Stimulated activated CD4-positive, alpha-beta T cell treated with anti-CD3 and anti-CD28 coated beads, Interleukin-1b, Interleukin-23, amount 100 ng/mL, for 48 hours (primary cell): ENCODE data around the gene OR7A5.
"Not testable (repeated sequence)": the region's sequence is repeated elsewhere in the genome, so short reads cannot be mapped to it uniquely, and the experiment has no call there.

Experiments
- DNase-seq: peaks from one replicate; pipeline ENCODE4 v3.0.0-alpha.2; 2020

Gene OR7A5

GRCh38 chr19:14835011-14835410, at the start of gene OR7A5, which contains the start of gene OR7C1:
Gene OR7A5 (minus strand): TSS chr19:14835185. CDS start chr19:14828241, 6,944 bp downstream.
Gene OR7C1 (minus strand): TSS chr19:14835185. CDS start chr19:14800136, 35,049 bp downstream.
- DNase-seq: no peak

- no peak for DNase-seq
These were observed 36.7 kb upstream of the OR7A5 start for GRCh38 chr19:14871619-14872230.

- no peak for DNase-seq
These were observed 33.5 kb upstream of the OR7A5 start for GRCh38 chr19:14868497-14868896.

- DNase-seq: no peak
These were observed 13.8 kb upstream of the OR7A5 start, which contains the start of gene OR7A10 for GRCh38 chr19:14848822-14849221. Gene OR7A10 (minus strand): TSS chr19:14848922. CDS start chr19:14841877, 7,045 bp downstream.

- DNase-seq: no peak
These were observed 8.6 kb upstream of the OR7A5 start for GRCh38 chr19:14843578-14843977.

- no peak for DNase-seq
These were observed 8.2 kb upstream of the OR7A5 start for GRCh38 chr19:14843169-14843568.

- DNase-seq: no peak
These were observed 5.2 kb upstream of the OR7A5 start for GRCh38 chr19:14840206-14840605.

- no peak for DNase-seq
These were observed 2.4 kb upstream of the OR7A5 start for GRCh38 chr19:14837391-14837790.

- no peak for DNase-seq
These were observed 4.3 kb downstream of the OR7A5 start for GRCh38 chr19:14830702-14831101.

GRCh38 chr19:14826006-14826405, 9.0 kb downstream of the OR7A5 start:
- DNase-seq: no peak

- DNase-seq: no peak
These were observed 13.0 kb downstream of the OR7A5 start for GRCh38 chr19:14821937-14822336.

- no peak for DNase-seq
These were observed 16.4 kb downstream of the OR7A5 start for GRCh38 chr19:14818588-14818987.

GRCh38 chr19:14817052-14817451, 17.9 kb downstream of the OR7A5 start:
- DNase-seq: no peak

GRCh38 chr19:14814982-14815652, 19.9 kb downstream of the OR7A5 start:
- no peak for DNase-seq

- DNase-seq: no peak
These were observed 25.5 kb downstream of the OR7A5 start for GRCh38 chr19:14809272-14810057.

- no peak for DNase-seq
These were observed 30.2 kb downstream of the OR7A5 start for GRCh38 chr19:14804765-14805164.

GRCh38 chr19:14798760-14799159, 36.2 kb downstream of the OR7A5 start:
- DNase-seq: no peak

GRCh38 chr19:14796021-14796420, 39.0 kb downstream of the OR7A5 start:
- DNase-seq: no peak

- DNase-seq: no peak
These were observed 39.8 kb downstream of the OR7A5 start for GRCh38 chr19:14795078-14795721.

GRCh38 chr19:14792250-14792649, 42.7 kb downstream of the OR7A5 start:
- DNase-seq: not testable (repeated sequence)

- DNase-seq: no peak
These were observed 48.5 kb downstream of the OR7A5 start for GRCh38 chr19:14786421-14786851.

- DNase-seq: not testable (repeated sequence)
These were observed 49.7 kb downstream of the OR7A5 start for GRCh38 chr19:14785102-14785793.

- peak; percentile 16 for DNase-seq
These were observed 50.3 kb downstream of the OR7A5 start for GRCh38 chr19:14784730-14785101.
